HG02981 (cell line): ENCODE data around the gene FAM222A.
"Not testable (repeated sequence)": the region's sequence is repeated elsewhere in the genome, so short reads cannot be mapped to it uniquely, and the experiment has no call there.

Experiments used
- ATAC-seq: cut with Tn5 transposase; IDR thresholded peaks from one replicate; pipeline ENCODE4 v1.9.1; 2021; ENCODE audit warnings: mild to moderate bottlenecking, moderate library complexity; ENCODE audit not compliant: unreplicated experiment

Gene FAM222A

GRCh38 chr12:109693653-109694600 lies 19.7 kb upstream of the FAM222A start:
- ATAC-seq = no peak

GRCh38 chr12:109694629-109695028 lies 19.0 kb upstream of the FAM222A start:
- ATAC-seq = not testable (repeated sequence)

GRCh38 chr12:109695416-109695815 lies 18.2 kb upstream of the FAM222A start:
- no peak for ATAC-seq

GRCh38 chr12:109695961-109696461 lies 17.6 kb upstream of the FAM222A start:
- ATAC-seq = no peak

GRCh38 chr12:109696485-109697269 lies 16.9 kb upstream of the FAM222A start:
- no peak for ATAC-seq

- ATAC-seq = no peak
These were observed 16.4 kb upstream of the FAM222A start for GRCh38 chr12:109697270-109697553.

DNA sequence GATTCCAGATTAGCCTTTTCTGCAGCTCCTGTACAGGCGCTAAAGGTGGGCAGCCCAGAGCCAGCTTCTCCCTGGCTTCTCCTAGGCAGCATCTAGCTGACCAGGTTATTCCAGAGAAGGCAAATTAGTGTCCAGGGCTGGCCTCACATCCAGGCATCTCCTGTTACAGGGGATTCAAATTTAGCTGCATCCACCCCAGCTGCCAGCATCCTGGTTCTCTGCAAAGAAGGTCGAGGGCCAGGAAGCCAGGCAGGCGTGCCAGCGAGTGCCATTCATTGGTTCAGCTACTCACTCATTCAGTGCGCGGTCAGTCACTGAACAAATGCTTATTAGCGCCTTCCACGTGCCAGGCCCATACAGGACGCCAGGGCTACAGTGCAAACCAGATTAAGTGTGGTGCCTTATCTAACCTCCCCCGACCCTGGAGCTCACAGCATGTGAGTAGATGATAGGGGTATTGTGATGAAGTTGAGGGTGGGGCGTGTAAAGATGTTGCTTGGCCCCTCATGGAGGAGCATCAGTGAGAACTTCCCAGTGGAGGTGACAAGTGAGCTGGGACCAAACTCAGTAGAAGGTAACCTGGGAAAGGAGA lies 15.7 kb upstream of the FAM222A start:
- no peak for ATAC-seq

- ATAC-seq = no peak
These were observed 14.8 kb upstream of the FAM222A start for GRCh38 chr12:109698820-109699219.

DNA sequence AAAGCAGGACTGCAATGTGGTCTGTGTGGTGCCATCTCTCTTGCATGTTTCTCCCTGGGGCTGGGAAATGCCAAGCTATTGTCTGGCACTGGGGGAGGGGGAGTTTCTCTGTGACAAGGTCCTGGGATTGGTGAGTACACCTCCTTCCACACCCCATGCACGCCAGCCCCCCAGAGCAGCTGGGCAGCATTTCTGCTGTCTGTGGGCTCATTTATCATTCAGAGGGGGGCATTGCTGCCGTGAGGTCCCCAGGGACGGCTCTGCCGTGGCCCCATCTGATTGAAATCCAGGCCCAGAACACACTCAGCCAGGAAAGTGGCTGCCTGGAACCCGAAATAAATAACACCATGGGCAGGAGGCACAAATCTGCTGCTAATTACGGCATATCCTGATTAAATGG lies 12.6 kb upstream of the FAM222A start:
- ATAC-seq = no peak

DNA sequence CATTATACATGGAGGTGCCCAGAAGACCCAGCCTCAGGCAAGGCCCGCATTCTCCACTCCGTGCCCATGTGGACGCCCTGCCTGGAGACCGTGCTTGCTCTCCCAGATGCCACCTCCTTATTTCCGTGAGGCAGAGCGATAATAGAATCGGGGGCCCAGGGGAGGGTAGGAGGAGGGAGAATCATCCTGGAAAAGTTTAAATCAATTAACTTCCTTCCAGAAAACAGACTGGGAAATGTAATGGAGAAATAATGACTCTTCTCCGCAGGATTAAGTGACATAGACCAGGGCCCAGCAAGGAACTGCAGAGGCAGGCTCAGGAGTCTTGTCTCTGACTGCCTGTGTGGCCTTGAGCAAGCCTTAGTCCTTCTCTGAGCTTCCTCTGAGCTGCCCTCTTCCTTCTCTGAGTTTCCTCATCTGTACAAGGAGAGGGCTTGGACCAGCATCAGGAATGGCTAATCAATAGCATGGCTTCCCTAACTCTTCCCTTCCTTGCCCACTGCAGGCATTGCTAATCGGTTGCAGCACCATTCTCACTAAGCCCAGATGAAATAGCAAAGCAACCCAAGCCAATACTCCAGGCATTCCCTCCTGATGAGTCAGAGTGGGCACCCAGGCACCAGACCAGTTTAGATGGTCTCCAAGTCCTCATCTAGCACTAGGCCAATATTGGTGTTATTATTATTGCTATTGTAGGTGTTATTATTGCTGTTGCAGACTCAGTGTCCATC lies 11.3 kb upstream of the FAM222A start:
- ATAC-seq = no peak

DNA sequence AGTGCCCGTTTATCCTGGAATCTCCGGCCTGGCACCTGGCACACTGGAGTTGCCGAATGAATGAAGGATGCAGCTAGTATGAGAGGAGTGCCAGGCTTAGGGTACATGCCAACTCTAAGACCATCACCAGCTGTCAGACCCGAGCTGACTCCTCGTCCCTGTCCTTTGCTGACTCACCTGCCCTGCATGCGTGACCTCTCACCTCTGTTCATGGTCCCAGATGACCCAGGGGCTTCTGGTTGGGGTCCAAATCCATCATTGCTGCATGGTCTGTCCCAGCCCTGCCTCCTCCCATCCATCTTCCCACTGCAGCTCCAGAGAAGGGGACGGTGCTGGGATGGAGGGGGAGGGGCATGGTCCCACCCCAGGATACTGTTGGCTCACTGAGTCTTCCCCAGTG lies 9.9 kb upstream of the FAM222A start:
- ATAC-seq = no peak

- no peak for ATAC-seq
These were observed 9.1 kb upstream of the FAM222A start for GRCh38 chr12:109704371-109705098.

DNA sequence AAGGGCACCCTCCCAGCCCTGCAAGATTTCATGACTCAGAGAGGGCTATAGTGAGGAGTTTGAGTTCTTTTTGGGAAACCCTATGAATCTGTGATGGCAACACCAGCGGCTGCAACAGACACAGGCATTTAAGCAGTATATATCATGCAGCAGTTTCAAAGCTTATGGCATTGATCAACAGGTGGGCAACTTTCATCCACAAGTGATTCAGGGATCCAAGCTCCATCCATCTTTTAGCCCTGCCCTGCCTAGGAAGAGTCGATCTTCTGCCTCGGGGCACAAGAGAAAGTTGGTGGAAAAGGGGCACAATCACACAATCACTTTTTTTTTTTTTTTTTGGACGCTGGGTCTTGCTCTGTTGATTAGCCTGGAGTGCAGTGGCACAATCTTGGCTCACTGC lies 8.3 kb upstream of the FAM222A start:
- no peak for ATAC-seq

DNA sequence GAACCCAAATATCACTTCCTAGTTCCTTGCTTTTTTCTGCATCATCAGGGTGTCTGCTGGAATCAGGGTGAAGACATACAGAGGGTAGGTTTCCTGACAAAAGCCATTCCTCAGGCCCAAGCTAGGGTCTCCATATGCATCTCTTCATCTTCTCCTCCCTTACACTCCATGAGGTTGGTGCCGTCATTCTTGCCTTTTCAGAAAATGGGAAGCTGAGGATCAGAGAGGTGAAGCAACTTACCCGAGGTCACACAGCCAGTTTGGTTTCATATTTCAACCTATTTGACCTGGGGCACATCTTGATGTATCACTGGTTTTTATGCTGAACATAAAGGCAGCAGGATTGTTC lies 7.3 kb upstream of the FAM222A start:
- no peak for ATAC-seq

DNA sequence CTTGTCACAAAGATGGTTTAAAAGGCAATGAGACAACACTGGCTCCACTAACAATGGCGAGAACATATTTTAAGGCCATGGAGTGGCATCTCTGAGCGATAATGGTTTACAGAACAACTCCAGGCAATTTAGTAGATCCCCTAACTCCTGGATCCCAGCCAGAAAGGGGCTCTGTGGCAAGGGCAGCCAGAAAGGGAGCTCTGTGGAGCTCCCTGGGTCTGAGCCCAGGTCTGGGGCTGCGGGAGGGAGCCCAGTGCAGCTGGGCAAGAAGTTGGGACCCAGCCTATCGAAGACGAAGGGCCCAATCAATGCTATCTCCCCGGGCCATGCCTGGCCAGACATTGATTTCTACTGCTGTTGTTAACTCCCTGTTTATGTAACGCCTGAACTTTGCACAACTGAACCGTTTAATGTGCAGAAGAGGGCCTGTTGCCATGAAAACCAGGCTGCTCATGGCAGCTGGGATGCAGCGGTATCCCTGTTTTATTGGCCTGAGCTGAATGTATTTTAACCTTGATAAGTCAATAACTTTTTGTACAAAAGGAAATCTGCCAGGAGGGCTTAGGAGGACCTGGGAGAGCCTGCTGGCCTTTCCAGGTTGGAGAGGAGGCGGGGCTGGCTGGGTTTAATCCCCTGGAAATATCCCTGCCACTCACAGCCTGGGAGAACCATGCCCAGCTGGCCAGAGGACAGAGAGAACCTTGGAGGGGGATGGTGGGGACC lies 6.7 kb upstream of the FAM222A start:
- no peak for ATAC-seq

- no peak for ATAC-seq
These were observed 6.2 kb upstream of the FAM222A start for GRCh38 chr12:109707470-109707821.

DNA sequence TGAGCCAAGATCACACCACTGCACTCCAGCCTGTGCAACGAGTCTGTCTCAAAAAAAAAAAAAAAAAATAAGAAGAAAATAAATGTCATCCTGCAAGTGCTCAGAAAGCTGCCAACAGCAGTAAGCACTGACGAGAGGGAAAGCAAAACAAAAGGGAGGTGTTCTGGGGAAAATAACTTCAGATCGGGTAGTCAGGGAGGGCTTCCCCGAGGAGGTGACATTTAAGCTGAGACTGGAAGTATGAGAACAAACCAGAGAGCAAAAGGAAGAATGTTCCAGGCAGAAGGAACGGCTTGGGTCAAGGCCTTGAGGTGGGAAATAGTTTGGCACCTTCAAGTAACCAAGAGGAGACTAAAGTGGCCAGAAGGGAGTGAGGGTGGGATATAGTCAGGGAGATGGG lies 4.7 kb upstream of the FAM222A start:
- ATAC-seq = no peak

- ATAC-seq = no peak
These were observed 4.1 kb upstream of the FAM222A start for GRCh38 chr12:109709401-109709991.

DNA sequence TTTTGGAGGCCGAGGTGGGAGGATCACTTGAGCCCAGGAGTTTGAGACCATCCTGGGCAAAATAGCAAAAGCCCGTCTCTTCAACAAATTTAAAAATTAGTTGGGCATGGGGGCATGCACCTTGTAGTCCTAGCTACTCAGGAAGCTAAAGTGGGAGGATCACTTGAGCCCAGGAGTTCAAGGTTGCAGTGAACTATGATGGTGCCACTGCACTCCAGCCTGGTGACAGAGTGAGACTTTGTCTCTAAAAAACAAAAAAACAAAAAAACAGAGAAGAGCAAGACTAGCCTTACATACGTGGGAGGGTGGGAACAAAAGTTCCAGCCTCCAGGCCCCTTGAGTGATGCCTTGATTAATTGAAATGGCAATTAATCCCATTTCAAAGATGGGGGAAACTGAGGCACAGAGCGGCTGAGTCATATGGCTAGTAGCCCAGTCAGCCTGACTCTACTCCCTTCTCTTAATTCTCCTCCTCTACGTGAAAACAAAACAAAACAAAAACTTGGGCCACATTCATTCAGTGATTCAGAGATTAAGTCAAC lies 3.3 kb upstream of the FAM222A start:
- ATAC-seq = no peak
